Activated T-cell treated with anti-CD3 and anti-CD28 coated beads, Interleukin-2, amount 50 U/mL, for 4 hours (primary cell): Measurements from ENCODE around the gene KLF16. TPM values are rescaled to one million over a fixed set of nuclear protein-coding genes. Genes with fewer than 3 reads are reported as not detected.
A peak's percentile ranks its signal among the peaks of the same experiment; 100 is the strongest.

Experiments
- ATAC-seq, 2 donors: fragments of 200-7000 bp; cut with Tn5 transposase; one replicate each; pipeline ENCODE4 v1.10.0; 2021
- DNase-seq: peaks from one replicate; pipeline ENCODE4 v3.0.0-alpha.2; 2020
- H3K27me3 Mint-ChIP-seq: one replicate; pipeline ENCODE4 v1.8.0; 2021; ENCODE audit warnings: low read depth, mixed read lengths
- H3K36me3 Mint-ChIP-seq: one replicate; pipeline ENCODE4 v1.8.0; 2022; ENCODE audit warnings: mixed read lengths; ENCODE audit not compliant: insufficient read depth
- H3K4me1 Mint-ChIP-seq: one replicate; pipeline ENCODE4 v1.8.0; 2021; ENCODE audit warnings: low read depth, mixed read lengths
- H3K4me3 Mint-ChIP-seq: one replicate; pipeline ENCODE4 v1.8.0; 2021; ENCODE audit warnings: mild to moderate bottlenecking, moderate library complexity, mixed read lengths
- H3K9me3 Mint-ChIP-seq: one replicate; pipeline ENCODE4 v1.8.0; 2021; ENCODE audit warnings: mixed read lengths
- total RNA-seq, 3 donors: library from RNA; stranded (reverse); gene quantifications; one replicate each; pipeline ENCODE4 v1.2.1, GENCODE V29; 2021

Gene KLF16
- total RNA-seq, 3 donors from 2014 or later = 64.0 to 71.0 (median 69.1) TPM

DNA sequence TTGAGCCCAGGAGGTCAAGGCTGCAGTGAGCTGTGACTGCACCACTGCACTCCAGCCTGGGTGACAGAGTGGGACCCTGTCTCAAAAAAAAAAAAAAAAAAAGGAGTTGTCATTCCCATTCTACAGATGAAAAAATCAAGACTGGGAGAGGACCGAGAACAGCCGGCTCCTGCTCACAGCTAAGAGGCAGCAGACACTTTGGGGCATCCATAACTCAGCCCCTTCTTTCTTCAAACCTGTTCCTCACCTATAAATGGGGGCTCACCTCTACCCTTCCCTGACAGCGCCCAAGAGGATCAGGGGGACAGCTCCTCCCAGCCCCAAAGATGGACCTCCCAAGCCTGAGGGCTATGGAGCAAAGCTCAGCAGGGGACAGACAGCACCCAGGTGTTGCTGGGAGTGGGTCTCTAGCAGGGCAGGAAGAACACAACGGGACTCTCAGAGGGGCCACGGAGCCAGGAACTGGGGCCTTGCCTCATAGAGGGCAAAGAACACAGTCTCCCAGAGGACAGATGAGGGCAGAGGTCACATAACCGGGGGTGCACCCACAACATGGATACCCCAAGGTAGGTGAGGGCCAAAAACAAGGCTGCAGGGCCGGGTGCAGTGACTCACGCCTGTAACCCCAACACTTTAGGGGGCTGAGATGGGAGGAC, 3.4 kb upstream of the KLF16 start:
- DNase-seq (no peak), ATAC-seq (no peak)
- Mint-ChIP-seq H3K4me1 (peaks cover 8% of the 10 kb centered on the region), H3K9me3 (no peaks in the 10 kb centered on the region), H3K27me3 (no peaks in the 10 kb centered on the region), H3K4me3 (no peak overlapping the region), H3K36me3 (no peaks in the 10 kb centered on the region)

DNA sequence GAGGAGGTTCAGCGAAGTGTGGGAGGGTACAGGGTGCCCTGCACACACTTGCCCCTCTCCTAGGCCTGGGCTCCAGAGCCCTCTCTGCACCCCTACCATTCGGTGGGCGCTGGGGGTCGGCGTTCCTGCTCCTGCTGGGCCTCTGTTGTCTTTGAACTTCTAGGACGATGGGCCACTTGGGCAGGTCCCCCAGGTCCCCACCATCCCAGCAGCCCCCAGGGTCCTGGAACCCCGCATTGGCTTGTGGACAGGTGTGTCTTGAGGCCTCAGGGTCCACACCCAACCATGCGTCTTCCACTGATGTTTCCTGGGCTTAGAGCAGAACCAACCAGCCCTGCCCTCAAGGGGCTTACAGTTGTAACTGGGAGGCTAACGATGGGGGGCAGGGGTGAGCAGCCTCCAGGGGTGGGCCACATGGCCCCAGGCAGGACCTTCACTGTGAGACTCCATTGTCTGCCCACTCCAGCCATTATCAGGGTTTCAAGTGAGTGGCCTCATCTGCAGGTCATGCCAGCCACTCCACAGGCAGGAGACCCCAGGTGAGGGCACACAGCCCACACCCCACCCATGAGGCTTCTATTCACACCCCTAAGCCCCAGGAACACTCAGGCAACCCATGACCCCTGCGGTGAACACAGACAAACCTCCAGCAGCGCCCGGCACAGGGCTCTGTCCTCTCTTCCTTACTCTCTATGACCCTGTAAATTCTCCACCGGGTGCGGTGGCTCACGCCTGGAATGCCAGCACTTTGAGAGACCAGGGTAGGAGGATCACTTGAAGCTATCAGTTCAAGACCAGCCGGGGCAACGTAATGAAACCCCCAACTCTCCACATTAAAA, 2.0 kb upstream of the KLF16 start:
- H3K36me3 Mint-ChIP-seq = no peaks in the 10 kb centered on the region
- H3K9me3 Mint-ChIP-seq = no peaks in the 10 kb centered on the region
- H3K4me1 Mint-ChIP-seq = peaks cover 19% of the 10 kb centered on the region
- ATAC-seq (no peak), DNase-seq (no peak)
- H3K27me3 Mint-ChIP-seq = no peaks in the 10 kb centered on the region
- peak overlapping the region; percentile 84 for H3K4me3 Mint-ChIP-seq

DNA sequence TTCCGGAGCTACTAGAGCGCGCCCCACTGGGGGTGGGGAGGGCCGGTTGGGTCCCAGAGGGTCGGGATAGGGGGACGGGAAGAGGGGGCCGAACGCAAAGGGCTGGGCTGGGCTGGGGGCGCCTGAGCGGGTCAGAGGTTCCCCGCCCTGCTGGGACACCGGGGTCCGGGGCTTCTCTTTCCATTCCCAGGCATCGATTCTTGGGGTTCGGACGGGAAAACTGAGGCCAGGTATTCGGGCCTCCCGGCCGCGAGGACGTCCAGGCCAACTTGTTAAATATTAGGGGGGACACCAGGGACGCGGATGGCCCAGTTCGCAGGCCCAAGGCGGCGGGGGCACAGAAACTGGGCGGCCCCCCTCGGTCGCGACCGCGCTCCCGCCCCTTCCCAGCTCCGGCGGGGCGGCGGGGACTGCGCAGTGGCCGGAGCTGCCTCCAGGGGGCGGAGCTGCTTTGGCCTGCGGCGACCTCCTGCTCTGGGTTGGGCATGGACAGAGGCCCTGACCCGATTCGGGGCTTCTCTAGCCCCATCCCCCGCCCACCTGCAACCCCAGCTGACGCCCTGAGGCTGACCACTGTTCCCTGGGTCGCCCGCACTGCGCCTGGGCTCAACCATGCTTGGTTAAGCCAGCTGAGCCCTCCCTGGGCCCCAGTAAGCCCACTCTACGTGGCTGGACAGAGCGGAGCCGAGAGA, 1.2 kb upstream of the KLF16 start:
- H3K27me3 Mint-ChIP-seq = no peaks in the 10 kb centered on the region
- peak overlapping the region; percentile 84 for H3K4me3 Mint-ChIP-seq
- DNase-seq = peak; percentile 58
- H3K9me3 Mint-ChIP-seq = no peaks in the 10 kb centered on the region
- ATAC-seq = peak; percentile 23 to 24
- H3K4me1 Mint-ChIP-seq = peaks cover 23% of the 10 kb centered on the region
- no peaks in the 10 kb centered on the region for H3K36me3 Mint-ChIP-seq

- ATAC-seq (peak; percentile 77 to 78), DNase-seq (peak; percentile 94)
- H3K4me3 Mint-ChIP-seq = peak overlapping the region; percentile 84
- H3K36me3 Mint-ChIP-seq = no peaks in the 10 kb centered on the region
- no peaks in the 10 kb centered on the region for H3K9me3 Mint-ChIP-seq
- H3K4me1 Mint-ChIP-seq = peaks cover 29% of the 10 kb centered on the region
- no peaks in the 10 kb centered on the region for H3K27me3 Mint-ChIP-seq
These were observed 480 bp upstream of the KLF16 start for GRCh38 chr19:1863638-1864479.

- Mint-ChIP-seq H3K36me3 (no peaks in the 10 kb centered on the region), H3K4me1 (peaks cover 34% of the 10 kb centered on the region), H3K4me3 (peak overlapping the region; percentile 98), H3K9me3 (no peaks in the 10 kb centered on the region), H3K27me3 (no peaks in the 10 kb centered on the region)
- DNase-seq (peak; percentile 55), ATAC-seq (peak; percentile 4 to 7)
These were observed 703 bp downstream of the KLF16 start for GRCh38 chr19:1862424-1863327.

DNA sequence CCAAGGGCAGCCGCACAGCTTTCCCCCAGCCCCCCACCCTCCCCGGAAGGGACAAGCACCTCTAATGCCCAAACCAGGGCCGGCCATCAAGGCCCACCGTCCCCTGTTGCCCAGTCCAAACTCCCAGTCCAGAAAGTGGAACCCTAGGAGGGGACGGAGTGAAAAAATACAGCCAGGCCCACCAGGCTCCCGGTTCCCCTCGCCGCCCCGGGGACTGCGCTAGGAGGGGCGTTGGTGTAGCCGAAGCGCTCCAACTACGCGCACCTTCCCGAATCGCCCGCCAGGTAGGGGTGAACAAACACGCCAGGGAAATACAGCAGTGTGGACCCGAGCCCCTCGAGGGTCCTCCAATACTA, 1.3 kb downstream of the KLF16 start:
- ATAC-seq (no peak), DNase-seq (no peak)
- H3K27me3 Mint-ChIP-seq = no peaks in the 10 kb centered on the region
- peaks cover 35% of the 10 kb centered on the region for H3K4me1 Mint-ChIP-seq
- H3K9me3 Mint-ChIP-seq = no peaks in the 10 kb centered on the region
- H3K36me3 Mint-ChIP-seq = no peaks in the 10 kb centered on the region
- peak overlapping the region; percentile 98 for H3K4me3 Mint-ChIP-seq

DNA sequence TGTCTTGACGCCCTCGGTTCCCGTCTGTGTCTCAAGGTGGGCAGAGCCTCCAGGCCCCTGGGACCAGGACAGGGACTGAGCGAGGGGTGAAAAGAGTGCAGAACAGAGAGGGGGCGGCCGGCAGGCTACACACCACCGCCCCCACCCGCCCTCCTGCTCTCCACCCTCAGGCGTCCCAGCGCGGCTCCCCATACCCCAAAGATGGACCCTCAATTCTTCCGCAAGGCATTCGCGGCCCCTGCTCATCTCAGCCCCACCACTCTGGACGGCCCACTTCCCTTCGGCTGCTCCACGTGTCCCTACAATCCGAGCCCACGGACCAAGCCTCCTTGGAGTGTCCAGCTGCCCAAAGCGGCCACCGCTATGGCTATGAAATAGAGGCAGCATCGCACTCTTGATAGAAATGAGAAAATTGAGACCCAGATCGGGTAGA, 1.8 kb downstream of the KLF16 start:
- DNase-seq (no peak), ATAC-seq (no peak)
- Mint-ChIP-seq H3K9me3 (no peaks in the 10 kb centered on the region), H3K4me3 (peak overlapping the region; percentile 98), H3K36me3 (no peaks in the 10 kb centered on the region), H3K27me3 (no peaks in the 10 kb centered on the region), H3K4me1 (peaks cover 35% of the 10 kb centered on the region)

DNA sequence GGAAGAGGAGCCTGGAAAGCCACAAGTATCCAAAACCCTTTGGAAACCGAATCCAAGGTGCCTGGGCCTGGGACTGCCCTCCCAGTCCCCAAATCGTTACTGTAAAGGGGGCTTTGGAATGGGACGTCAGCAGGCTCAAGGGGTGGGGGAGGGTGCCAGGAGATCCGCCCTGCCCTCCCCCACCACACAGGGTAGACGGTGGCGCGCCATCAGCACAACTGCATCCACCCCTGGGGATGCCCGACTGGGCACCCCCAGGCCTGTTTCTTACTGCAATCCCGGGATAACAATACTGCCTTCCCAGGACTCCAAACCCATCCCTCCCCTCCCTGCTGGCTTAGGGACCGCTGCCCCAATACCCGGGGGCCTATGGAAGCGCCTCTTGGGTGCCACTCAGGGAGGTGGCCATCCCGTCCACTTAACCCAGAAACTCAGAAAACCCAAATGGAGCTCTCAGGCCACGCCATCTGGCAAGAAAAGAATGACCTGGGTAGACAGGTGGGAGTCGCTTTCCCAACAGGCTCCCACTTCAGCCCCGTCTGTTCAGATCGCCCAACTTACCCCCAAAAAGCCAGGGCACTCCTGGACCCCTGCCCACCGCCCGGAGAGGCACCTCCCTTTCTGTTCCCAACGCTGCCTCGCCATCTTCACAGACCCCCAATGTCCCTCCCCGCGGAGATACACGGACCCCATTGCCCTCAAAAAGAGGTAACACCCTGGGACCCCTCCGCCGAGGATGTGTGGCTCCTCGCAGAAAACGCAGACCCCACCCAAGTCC, 2.4 kb downstream of the KLF16 start:
- H3K27me3 Mint-ChIP-seq = no peaks in the 10 kb centered on the region
- H3K36me3 Mint-ChIP-seq = no peaks in the 10 kb centered on the region
- H3K4me3 Mint-ChIP-seq = peak overlapping the region; percentile 98
- H3K9me3 Mint-ChIP-seq = no peaks in the 10 kb centered on the region
- peaks cover 40% of the 10 kb centered on the region for H3K4me1 Mint-ChIP-seq
- ATAC-seq = no peak
- DNase-seq = no peak

- H3K9me3 Mint-ChIP-seq = no peaks in the 10 kb centered on the region
- peaks cover 44% of the 10 kb centered on the region for H3K4me1 Mint-ChIP-seq
- DNase-seq (peak; percentile 55), ATAC-seq (no peak)
- H3K27me3 Mint-ChIP-seq = no peaks in the 10 kb centered on the region
- H3K4me3 Mint-ChIP-seq = peak overlapping the region; percentile 98
- H3K36me3 Mint-ChIP-seq = no peaks in the 10 kb centered on the region
These were observed 3.2 kb downstream of the KLF16 start for GRCh38 chr19:1860042-1860775.

GRCh38 chr19:1859331-1859781, 4.0 kb downstream of the KLF16 start:
- H3K27me3 Mint-ChIP-seq = no peaks in the 10 kb centered on the region
- ATAC-seq (no peak), DNase-seq (no peak)
- H3K9me3 Mint-ChIP-seq = no peaks in the 10 kb centered on the region
- peak overlapping the region; percentile 44 for H3K4me3 Mint-ChIP-seq
- H3K4me1 Mint-ChIP-seq = peaks cover 52% of the 10 kb centered on the region
- H3K36me3 Mint-ChIP-seq = no peaks in the 10 kb centered on the region

DNA sequence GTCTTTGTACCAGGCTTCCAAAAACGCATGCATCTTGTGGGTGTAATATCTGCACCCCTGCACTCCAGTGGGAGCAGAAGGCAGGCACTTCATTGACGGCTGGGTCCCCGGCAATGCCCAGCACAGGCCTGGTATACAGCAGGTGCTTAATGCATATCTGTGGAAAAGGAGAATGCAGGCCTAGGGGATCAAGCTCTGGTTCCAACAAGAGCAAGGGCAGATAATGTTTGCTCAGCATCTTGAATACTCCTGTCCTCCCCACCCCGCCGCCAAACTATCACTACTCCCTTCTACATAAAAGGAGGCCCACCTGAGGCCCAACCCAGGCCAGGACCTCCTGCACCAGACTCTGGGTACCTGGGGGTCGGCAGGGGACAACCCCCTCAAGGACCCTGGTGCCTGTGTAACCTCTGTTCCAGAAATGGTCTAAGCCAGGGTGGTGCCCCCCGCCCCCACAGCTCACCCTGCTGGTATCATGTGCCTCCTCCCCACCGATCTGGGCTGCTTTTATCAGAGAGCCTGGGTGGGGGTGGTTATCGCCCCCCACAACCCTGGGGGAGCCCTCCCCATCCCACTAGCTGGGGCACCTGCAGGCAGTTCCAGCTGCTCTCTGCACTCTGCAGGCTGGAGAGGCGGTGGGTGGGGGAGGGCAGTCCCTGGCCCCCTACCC, 4.8 kb downstream of the KLF16 start:
- H3K36me3 Mint-ChIP-seq = no peaks in the 10 kb centered on the region
- no peaks in the 10 kb centered on the region for H3K27me3 Mint-ChIP-seq
- peaks cover 52% of the 10 kb centered on the region for H3K4me1 Mint-ChIP-seq

More for the DNA sequence above, 4.8 kb downstream of the KLF16 start:
- no peak for DNase-seq
- no peaks in the 10 kb centered on the region for H3K9me3 Mint-ChIP-seq
- H3K4me3 Mint-ChIP-seq = peak overlapping the region; percentile 33
- ATAC-seq = no peak
